HEK293 (cell line): ENCODE data around the gene COX5A.

Experiments
- CTCF ChIA-PET: fragments of 350-600 bp; formaldehyde crosslinking; extraction: SDS; loops from one replicate; lab custom pipeline; 2021; ENCODE audit warnings: antibody characterized with exemption; lab: Yijun Ruan, JAX
- POLR2A ChIA-PET: fragments of 300-600 bp; formaldehyde crosslinking; extraction: SDS; loops from one replicate; lab custom pipeline; 2020; ENCODE audit warnings: antibody characterized with exemption, inconsistent platforms; lab: Yijun Ruan, JAX
- H3K27ac ChIP-seq: fragments of 200-500 bp; sonication (Bioruptor generic); 2 replicates; pipeline ENCODE4 v1.5.1; 2014; ENCODE audit warnings: low read depth, low read length, control low read depth, inconsistent platforms; ENCODE audit errors: extremely low read depth
- H3K36me3 ChIP-seq, 2 experiments: fragments of 200-500 bp in 1 of 2; sonication (Bioruptor generic) in 1 of 2; 1 replicate in 1 of 2; 2 replicates in 1 of 2; pipeline ENCODE4 v1.5.1; 2014 to 2017; ENCODE audit warnings: inconsistent platforms in 2 of 2, low read length in 2 of 2; ENCODE audit not compliant: control insufficient read depth in 2 of 2, insufficient read depth in 1 of 2
- H3K4me1 ChIP-seq: fragments of 200-500 bp; sonication (Bioruptor generic); 2 replicates; pipeline ENCODE4 v1.5.1; 2014; ENCODE audit warnings: mild to moderate bottlenecking, low read length, inconsistent platforms; ENCODE audit not compliant: control insufficient read depth, insufficient read depth
- H3K4me3 ChIP-seq: 2 replicates; pipeline ENCODE4 v1.5.1; 2011; ENCODE audit warnings: low read depth, mild to moderate bottlenecking, control low read depth, low read length, moderate library complexity
- H3K9me3 ChIP-seq: fragments of 200-500 bp; sonication (Bioruptor generic); 2 replicates; pipeline ENCODE4 v1.5.1; 2014; ENCODE audit warnings: low read depth, low read length, inconsistent platforms; ENCODE audit not compliant: control insufficient read depth, insufficient read depth
- GLIS2 ChIP-seq: fragments of 450-650 bp; formaldehyde crosslinking; IDR thresholded peaks from 2 replicates; pipeline ENCODE4 v1.5.1; 2016; ENCODE audit warnings: missing biosample characterization, missing genetic modification characterization
- SP7 ChIP-seq: fragments of 450-650 bp; formaldehyde crosslinking; IDR thresholded peaks from 2 replicates; pipeline ENCODE4 v1.5.1; 2016; ENCODE audit warnings: missing biosample characterization, missing genetic modification characterization
- ZNF138 ChIP-seq: fragments of 450-650 bp; formaldehyde crosslinking; IDR thresholded peaks from 2 replicates; pipeline ENCODE4 v1.5.1; 2016; ENCODE audit warnings: missing biosample characterization, missing genetic modification characterization, borderline replicate concordance
- ZNF16 ChIP-seq: fragments of 450-650 bp; formaldehyde crosslinking; IDR thresholded peaks from 2 replicates; pipeline ENCODE4 v1.5.1; 2016; ENCODE audit warnings: low read depth, missing biosample characterization, missing genetic modification characterization
- ZNF184 ChIP-seq: fragments of 450-650 bp; IDR thresholded peaks from 2 replicates; pipeline ENCODE4 v1.5.1; 2018; ENCODE audit warnings: missing biosample characterization, mild to moderate bottlenecking, missing genetic modification characterization
- ZNF214 ChIP-seq: fragments of 450-650 bp; formaldehyde crosslinking; IDR thresholded peaks from 2 replicates; pipeline ENCODE4 v1.5.1; 2017; ENCODE audit warnings: missing biosample characterization, mild to moderate bottlenecking, missing genetic modification characterization, borderline replicate concordance
- ZNF292 ChIP-seq: fragments of 450-650 bp; formaldehyde crosslinking; IDR thresholded peaks from 2 replicates; pipeline ENCODE4 v1.5.1; 2016; ENCODE audit warnings: low read depth, missing biosample characterization, missing genetic modification characterization, borderline replicate concordance
- ZNF341 ChIP-seq: fragments of 450-650 bp; formaldehyde crosslinking; IDR thresholded peaks from 2 replicates; pipeline ENCODE4; 2016; ENCODE audit warnings: low read depth, missing biosample characterization, missing genetic modification characterization
- ZNF404 ChIP-seq: fragments of 450-650 bp; formaldehyde crosslinking; IDR thresholded peaks from 2 replicates; pipeline ENCODE4 v1.5.1; 2017; ENCODE audit warnings: missing biosample characterization, missing genetic modification characterization
- ZNF510 ChIP-seq: fragments of 450-650 bp; formaldehyde crosslinking; IDR thresholded peaks from 2 replicates; pipeline ENCODE4 v1.5.1; 2018; ENCODE audit warnings: mild to moderate bottlenecking, missing genetic modification characterization, missing biosample characterization; ENCODE audit not compliant: insufficient replicate concordance
- ZNF530 ChIP-seq: fragments of 450-650 bp; formaldehyde crosslinking; IDR thresholded peaks from 2 replicates; pipeline ENCODE4 v1.5.1; 2016; ENCODE audit warnings: low read depth, missing biosample characterization, missing genetic modification characterization
- ZNF558 ChIP-seq: fragments of 450-650 bp; formaldehyde crosslinking; IDR thresholded peaks from 2 replicates; pipeline ENCODE4 v1.5.1; 2016; ENCODE audit warnings: missing biosample characterization, missing genetic modification characterization
- ZNF600 ChIP-seq: fragments of 450-650 bp; formaldehyde crosslinking; IDR thresholded peaks from 2 replicates; pipeline ENCODE4 v1.5.1; 2016; ENCODE audit warnings: missing biosample characterization, missing genetic modification characterization
- ZNF701 ChIP-seq: fragments of 450-650 bp; formaldehyde crosslinking; IDR thresholded peaks from 2 replicates; pipeline ENCODE4 v1.5.1; 2016; ENCODE audit warnings: missing biosample characterization, missing genetic modification characterization
- ZNF792 ChIP-seq: fragments of 450-650 bp; formaldehyde crosslinking; IDR thresholded peaks from 2 replicates; pipeline ENCODE4 v1.5.1; 2016; ENCODE audit warnings: missing biosample characterization, missing genetic modification characterization
- TF ChIP-seq, protein P1 (sequence below): fragments of 450-650 bp; formaldehyde crosslinking; IDR thresholded peaks from 2 replicates; pipeline ENCODE4 v1.5.1; 2017; ENCODE audit warnings: missing biosample characterization, missing genetic modification characterization
- TF ChIP-seq, protein P2 (sequence below): fragments of 450-650 bp; formaldehyde crosslinking; IDR thresholded peaks from 2 replicates; pipeline ENCODE4 v1.5.1; 2016; ENCODE audit warnings: missing biosample characterization, missing genetic modification characterization, borderline replicate concordance
- TF ChIP-seq, protein P3 (sequence below): fragments of 450-650 bp; formaldehyde crosslinking; IDR thresholded peaks from 2 replicates; pipeline ENCODE4 v1.5.1; 2016; ENCODE audit warnings: missing biosample characterization, missing genetic modification characterization
- TF ChIP-seq, protein P4 (sequence below): fragments of 450-650 bp; formaldehyde crosslinking; IDR thresholded peaks from 2 replicates; pipeline ENCODE4 v1.5.1; 2016; ENCODE audit warnings: missing biosample characterization, missing genetic modification characterization, borderline replicate concordance

The COX5A gene

DNA sequence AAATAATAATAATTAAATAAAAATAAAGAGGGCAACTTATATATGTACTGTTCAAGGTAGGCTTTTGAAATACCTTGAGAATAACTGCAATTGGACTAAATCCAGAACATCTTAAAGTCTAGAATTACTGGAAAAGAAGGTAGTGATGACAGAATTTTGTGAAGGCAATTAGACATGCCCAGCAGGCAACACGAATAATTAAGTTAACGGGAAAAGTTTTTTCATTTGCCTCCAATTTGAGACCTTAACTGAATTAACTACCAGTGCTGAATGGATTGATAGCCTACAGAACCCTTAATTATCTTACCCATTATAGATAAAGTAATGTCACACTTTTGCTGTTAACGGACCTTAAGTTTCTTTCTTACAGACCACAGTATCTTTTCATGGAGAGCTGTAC lies 13.3 kb downstream of the COX5A start:
- POLR2A ChIA-PET: interaction anchor here (1.3 to 1.6 kb wide), 2 partner anchors 27 to 32 kb away, joined by 3 read pairs; partner anchors contain the start of gene RPP25
- H3K4me3 ChIP-seq: no peak overlapping the region
- TF ChIP-seq SP7 (peak; percentile 60), ZNF600 (no peak), ZNF558 (tag by site-specific recombination) (no peak)
- TF ChIP-seq, protein P1, sequence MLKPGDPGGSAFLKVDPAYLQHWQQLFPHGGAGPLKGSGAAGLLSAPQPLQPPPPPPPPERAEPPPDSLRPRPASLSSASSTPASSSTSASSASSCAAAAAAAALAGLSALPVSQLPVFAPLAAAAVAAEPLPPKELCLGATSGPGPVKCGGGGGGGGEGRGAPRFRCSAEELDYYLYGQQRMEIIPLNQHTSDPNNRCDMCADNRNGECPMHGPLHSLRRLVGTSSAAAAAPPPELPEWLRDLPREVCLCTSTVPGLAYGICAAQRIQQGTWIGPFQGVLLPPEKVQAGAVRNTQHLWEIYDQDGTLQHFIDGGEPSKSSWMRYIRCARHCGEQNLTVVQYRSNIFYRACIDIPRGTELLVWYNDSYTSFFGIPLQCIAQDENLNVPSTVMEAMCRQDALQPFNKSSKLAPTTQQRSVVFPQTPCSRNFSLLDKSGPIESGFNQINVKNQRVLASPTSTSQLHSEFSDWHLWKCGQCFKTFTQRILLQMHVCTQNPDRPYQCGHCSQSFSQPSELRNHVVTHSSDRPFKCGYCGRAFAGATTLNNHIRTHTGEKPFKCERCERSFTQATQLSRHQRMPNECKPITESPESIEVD (tag by site-specific recombination): peak; percentile 61; the same call in 1 of the 2 replicates
- CTCF ChIA-PET: interaction anchor here (1.3 to 2.5 kb wide), 2 partner anchors 23 to 153 kb away, joined by 5 to 6 read pairs; no protein-coding TSS in a partner anchor
- H3K4me1 ChIP-seq: no peaks in the 10 kb centered on the region
- H3K27ac ChIP-seq: no peak overlapping the region
- no peaks in the 10 kb centered on the region for H3K9me3 ChIP-seq
- peaks cover 84 to 91% of the 10 kb centered on the region in 2 experiments for H3K36me3 ChIP-seq

DNA sequence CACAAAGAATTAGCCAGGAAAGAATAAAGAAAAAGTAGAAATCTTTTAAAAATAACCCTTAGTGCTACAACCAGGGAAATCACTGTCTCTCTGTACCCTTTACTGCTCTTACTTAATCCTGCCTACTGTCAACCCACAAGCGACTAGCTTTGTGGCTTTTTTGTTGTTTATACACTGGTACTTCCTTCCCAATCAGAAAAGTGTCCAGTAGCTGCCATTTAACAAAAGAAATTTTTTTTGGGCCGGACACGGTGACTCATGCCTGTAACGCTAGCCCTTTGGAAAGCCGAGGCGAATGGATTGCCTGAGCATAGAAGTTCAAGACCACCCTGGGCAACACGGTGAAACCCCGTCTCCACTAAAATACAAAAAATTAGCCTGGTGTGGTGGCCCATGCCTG lies 17.4 kb downstream of the COX5A start:
- no peak overlapping the region for H3K27ac ChIP-seq
- TF ChIP-seq, protein P2, sequence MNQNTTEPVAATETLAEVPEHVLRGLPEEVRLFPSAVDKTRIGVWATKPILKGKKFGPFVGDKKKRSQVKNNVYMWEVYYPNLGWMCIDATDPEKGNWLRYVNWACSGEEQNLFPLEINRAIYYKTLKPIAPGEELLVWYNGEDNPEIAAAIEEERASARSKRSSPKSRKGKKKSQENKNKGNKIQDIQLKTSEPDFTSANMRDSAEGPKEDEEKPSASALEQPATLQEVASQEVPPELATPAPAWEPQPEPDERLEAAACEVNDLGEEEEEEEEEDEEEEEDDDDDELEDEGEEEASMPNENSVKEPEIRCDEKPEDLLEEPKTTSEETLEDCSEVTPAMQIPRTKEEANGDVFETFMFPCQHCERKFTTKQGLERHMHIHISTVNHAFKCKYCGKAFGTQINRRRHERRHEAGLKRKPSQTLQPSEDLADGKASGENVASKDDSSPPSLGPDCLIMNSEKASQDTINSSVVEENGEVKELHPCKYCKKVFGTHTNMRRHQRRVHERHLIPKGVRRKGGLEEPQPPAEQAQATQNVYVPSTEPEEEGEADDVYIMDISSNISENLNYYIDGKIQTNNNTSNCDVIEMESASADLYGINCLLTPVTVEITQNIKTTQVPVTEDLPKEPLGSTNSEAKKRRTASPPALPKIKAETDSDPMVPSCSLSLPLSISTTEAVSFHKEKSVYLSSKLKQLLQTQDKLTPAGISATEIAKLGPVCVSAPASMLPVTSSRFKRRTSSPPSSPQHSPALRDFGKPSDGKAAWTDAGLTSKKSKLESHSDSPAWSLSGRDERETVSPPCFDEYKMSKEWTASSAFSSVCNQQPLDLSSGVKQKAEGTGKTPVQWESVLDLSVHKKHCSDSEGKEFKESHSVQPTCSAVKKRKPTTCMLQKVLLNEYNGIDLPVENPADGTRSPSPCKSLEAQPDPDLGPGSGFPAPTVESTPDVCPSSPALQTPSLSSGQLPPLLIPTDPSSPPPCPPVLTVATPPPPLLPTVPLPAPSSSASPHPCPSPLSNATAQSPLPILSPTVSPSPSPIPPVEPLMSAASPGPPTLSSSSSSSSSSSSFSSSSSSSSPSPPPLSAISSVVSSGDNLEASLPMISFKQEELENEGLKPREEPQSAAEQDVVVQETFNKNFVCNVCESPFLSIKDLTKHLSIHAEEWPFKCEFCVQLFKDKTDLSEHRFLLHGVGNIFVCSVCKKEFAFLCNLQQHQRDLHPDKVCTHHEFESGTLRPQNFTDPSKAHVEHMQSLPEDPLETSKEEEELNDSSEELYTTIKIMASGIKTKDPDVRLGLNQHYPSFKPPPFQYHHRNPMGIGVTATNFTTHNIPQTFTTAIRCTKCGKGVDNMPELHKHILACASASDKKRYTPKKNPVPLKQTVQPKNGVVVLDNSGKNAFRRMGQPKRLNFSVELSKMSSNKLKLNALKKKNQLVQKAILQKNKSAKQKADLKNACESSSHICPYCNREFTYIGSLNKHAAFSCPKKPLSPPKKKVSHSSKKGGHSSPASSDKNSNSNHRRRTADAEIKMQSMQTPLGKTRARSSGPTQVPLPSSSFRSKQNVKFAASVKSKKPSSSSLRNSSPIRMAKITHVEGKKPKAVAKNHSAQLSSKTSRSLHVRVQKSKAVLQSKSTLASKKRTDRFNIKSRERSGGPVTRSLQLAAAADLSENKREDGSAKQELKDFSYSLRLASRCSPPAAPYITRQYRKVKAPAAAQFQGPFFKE (tag by site-specific recombination): no peak
- no peak for TF ChIP-seq ZNF214 (tag by site-specific recombination)
- no peak for TF ChIP-seq ZNF404 (tag by site-specific recombination)
- no peak for TF ChIP-seq ZNF792 (tag by site-specific recombination)
- no peak for TF ChIP-seq ZNF600
- no peak for TF ChIP-seq ZNF138 (tag by site-specific recombination)
- TF ChIP-seq ZNF701 (tag by site-specific recombination): no peak
- TF ChIP-seq ZNF16 (tag by site-specific recombination): no peak
- TF ChIP-seq, protein P3, sequence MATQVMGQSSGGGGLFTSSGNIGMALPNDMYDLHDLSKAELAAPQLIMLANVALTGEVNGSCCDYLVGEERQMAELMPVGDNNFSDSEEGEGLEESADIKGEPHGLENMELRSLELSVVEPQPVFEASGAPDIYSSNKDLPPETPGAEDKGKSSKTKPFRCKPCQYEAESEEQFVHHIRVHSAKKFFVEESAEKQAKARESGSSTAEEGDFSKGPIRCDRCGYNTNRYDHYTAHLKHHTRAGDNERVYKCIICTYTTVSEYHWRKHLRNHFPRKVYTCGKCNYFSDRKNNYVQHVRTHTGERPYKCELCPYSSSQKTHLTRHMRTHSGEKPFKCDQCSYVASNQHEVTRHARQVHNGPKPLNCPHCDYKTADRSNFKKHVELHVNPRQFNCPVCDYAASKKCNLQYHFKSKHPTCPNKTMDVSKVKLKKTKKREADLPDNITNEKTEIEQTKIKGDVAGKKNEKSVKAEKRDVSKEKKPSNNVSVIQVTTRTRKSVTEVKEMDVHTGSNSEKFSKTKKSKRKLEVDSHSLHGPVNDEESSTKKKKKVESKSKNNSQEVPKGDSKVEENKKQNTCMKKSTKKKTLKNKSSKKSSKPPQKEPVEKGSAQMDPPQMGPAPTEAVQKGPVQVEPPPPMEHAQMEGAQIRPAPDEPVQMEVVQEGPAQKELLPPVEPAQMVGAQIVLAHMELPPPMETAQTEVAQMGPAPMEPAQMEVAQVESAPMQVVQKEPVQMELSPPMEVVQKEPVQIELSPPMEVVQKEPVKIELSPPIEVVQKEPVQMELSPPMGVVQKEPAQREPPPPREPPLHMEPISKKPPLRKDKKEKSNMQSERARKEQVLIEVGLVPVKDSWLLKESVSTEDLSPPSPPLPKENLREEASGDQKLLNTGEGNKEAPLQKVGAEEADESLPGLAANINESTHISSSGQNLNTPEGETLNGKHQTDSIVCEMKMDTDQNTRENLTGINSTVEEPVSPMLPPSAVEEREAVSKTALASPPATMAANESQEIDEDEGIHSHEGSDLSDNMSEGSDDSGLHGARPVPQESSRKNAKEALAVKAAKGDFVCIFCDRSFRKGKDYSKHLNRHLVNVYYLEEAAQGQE: no peak
- no peak for TF ChIP-seq GLIS2 (tag by site-specific recombination)
- TF ChIP-seq, protein P1 (tag by site-specific recombination): no peak
- TF ChIP-seq ZNF184 (tag by site-specific recombination): no peak
- no peak for TF ChIP-seq ZNF510 (tag by site-specific recombination)
- TF ChIP-seq, protein P4, sequence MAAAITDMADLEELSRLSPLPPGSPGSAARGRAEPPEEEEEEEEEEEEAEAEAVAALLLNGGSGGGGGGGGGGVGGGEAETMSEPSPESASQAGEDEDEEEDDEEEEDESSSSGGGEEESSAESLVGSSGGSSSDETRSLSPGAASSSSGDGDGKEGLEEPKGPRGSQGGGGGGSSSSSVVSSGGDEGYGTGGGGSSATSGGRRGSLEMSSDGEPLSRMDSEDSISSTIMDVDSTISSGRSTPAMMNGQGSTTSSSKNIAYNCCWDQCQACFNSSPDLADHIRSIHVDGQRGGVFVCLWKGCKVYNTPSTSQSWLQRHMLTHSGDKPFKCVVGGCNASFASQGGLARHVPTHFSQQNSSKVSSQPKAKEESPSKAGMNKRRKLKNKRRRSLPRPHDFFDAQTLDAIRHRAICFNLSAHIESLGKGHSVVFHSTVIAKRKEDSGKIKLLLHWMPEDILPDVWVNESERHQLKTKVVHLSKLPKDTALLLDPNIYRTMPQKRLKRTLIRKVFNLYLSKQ (tag by site-specific recombination): no peak
- no peak for TF ChIP-seq ZNF292 (tag by site-specific recombination)
- TF ChIP-seq ZNF530 (tag by site-specific recombination): no peak
- no peak for TF ChIP-seq ZNF341 (tag by site-specific recombination)
- peaks cover 85 to 93% of the 10 kb centered on the region in 2 experiments for H3K36me3 ChIP-seq
- ChIA-PET POLR2A (interaction anchor here (2.0 kb wide), 1 partner anchor 14 kb away, joined by 10 read pairs; the partner anchor contains the start of gene FAM219B), CTCF (interaction anchor here (0.6 to 2.3 kb wide), 6 partner anchors 10 to 131 kb away, joined by 3 to 14 read pairs (median 5); no protein-coding TSS in a partner anchor)
- H3K4me3 ChIP-seq: no peak overlapping the region
- no peaks in the 10 kb centered on the region for H3K4me1 ChIP-seq
- no peaks in the 10 kb centered on the region for H3K9me3 ChIP-seq
